Measurements from ENCODE around the gene MCHR1. TPM values are rescaled to one million over a fixed set of nuclear protein-coding genes. Genes with fewer than 3 reads are reported as not detected.
A peak's percentile ranks its signal among the peaks of the same experiment; 100 is the strongest.
"Not testable (repeated sequence)": the region's sequence is repeated elsewhere in the genome, so short reads cannot be mapped to it uniquely, and the experiment has no call there.

MCHR1 gene
- total and polyA plus RNA-seq, 9 donors, result 1.4 to 18.1 (median 3.3) TPM

DNA sequence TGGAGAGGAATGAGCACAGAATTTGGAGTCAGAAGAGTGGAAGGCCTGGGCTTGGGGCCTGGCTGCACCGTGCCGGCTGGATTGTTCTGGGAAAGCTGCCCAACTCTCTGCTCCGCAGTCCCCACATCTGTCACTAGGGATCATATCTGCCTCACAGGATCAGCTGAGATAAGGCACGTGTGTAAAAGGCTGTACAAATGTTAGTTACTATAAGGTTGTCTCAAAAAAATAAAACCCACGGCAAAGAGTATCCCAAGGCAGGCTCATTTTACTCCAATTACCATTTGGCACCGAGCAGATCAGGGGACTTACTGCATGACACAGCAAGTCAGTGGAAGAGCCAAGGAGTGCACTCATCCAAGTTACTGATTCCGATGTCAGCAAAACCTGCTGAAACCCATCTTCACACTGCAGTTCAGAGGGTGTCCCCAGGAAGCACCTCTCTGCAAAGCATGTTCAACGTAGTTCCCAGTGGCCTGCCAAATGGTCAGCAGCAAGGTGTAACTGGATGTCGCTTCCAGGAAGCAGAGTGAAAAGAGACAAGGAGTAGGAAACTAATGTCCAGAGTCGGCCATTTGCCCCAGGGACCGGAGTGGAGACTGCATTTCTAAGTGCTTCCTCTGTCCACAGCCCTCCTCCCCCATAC, 24.6 kb upstream of the MCHR1 start:
- Histone ChIP-seq H3K4me3 (no peak overlapping the region), H3K27ac (peak overlapping the region; percentile 73 to 97), H3K4me1 (ENCODE audit: insufficient read depth) (peaks cover 6% of the 10 kb centered on the region), H3K9me3 (no peaks in the 10 kb centered on the region), H3K27me3 (no peaks in the 10 kb centered on the region), H3K36me3 (no peaks in the 10 kb centered on the region)
- DNase-seq, result peak in 2 of 5 donors; percentile 55 to 56
- no peak for TF ChIP-seq EP300 (IDR thresholded peaks at IDR 0.05)
- TF ChIP-seq, protein P1, sequence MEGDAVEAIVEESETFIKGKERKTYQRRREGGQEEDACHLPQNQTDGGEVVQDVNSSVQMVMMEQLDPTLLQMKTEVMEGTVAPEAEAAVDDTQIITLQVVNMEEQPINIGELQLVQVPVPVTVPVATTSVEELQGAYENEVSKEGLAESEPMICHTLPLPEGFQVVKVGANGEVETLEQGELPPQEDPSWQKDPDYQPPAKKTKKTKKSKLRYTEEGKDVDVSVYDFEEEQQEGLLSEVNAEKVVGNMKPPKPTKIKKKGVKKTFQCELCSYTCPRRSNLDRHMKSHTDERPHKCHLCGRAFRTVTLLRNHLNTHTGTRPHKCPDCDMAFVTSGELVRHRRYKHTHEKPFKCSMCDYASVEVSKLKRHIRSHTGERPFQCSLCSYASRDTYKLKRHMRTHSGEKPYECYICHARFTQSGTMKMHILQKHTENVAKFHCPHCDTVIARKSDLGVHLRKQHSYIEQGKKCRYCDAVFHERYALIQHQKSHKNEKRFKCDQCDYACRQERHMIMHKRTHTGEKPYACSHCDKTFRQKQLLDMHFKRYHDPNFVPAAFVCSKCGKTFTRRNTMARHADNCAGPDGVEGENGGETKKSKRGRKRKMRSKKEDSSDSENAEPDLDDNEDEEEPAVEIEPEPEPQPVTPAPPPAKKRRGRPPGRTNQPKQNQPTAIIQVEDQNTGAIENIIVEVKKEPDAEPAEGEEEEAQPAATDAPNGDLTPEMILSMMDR (IDR thresholded peaks at IDR 0.05), result peak in 1 of 3 donors; percentile 15
- intact Hi-C loops (cut with DNase I), result no loop called here
- 20 to 23% (median 21%) methylated on average over 11 of the region's 11 CpGs for WGBS, 3 donors

DNA sequence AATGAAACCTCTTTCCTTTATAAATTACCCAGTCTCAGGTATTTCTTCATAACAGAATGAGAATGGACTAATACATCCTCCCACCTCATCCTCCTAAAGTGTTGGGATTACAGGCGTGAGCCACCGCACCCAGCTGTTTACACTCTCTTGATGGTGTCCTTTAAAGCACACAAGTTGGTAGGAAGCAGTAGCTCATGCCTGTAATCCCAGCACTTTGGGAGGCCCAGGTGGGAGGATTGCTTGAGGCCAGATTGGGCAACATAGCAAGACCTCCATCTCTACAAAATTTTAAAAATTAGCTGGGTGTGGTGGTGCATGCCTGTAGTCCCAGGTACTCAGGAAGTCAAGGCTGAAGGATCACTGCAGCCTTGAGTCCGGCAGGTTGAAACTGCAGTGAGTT, 23.3 kb upstream of the MCHR1 start:
- peak in 1 of 5 donors; percentile 19 for DNase-seq
- 96 to 97% (median 97%) methylated on average over 3 of the region's 3 CpGs for WGBS, 3 donors
- H3K4me3 ChIP-seq; H3K4me1 ChIP-seq (ENCODE audit: insufficient read depth); H3K9me3 ChIP-seq; H3K27me3 ChIP-seq; H3K27ac ChIP-seq; H3K36me3 ChIP-seq; intact Hi-C loops (cut with DNase I): not testable (repeated sequence)

DNA sequence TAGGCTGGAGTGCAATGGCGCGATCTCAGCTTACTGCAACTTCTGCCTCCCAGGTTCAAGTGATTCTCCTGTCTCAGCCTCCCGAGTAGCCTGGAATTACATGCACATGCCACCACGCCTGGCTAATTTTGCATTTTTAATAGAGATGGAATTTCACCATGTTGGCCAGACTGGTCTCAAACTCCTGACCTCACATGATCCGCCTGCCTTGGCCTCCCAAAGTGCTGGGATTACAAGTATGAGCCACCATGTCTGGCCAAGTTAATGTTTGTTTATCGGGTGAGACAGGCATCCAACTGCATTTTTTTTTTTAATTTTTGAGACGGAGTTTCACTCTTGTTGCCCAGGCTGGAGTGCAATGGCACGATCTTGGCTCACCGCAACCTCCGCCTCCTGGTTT, 22.6 kb upstream of the MCHR1 start:
- H3K4me3 ChIP-seq; DNase-seq; H3K9me3 ChIP-seq; intact Hi-C loops (cut with DNase I); H3K36me3 ChIP-seq; H3K4me1 ChIP-seq (ENCODE audit: insufficient read depth); H3K27ac ChIP-seq; H3K27me3 ChIP-seq: not testable (repeated sequence)
- 94 to 98% (median 95%) methylated on average over 10 of the region's 10 CpGs for WGBS, 3 donors

DNA sequence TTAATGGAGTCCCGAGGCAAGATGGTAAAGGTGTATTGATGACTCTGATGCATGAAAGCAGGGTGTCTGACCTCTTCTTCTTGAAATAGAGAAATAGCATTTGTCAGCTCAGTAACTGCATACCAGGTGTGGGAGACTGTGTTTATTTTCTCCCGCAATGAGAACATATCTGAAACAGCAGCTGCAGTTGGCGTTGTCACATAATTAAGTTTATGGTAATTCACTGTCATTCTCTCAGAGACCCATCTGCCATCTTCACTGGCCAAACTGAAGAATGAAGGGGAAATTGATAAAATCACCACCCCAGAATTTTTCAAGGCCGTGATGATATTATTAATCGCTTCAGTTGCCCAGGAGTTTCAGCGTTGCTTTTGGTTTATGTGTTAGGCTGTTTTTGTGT, 20.1 kb upstream of the MCHR1 start:
- Histone ChIP-seq H3K4me3 (no peak overlapping the region), H3K4me1 (ENCODE audit: insufficient read depth) (peaks cover 2% of the 10 kb centered on the region), H3K9me3 (no peaks in the 10 kb centered on the region), H3K27me3 (no peaks in the 10 kb centered on the region), H3K27ac (no peak overlapping the region), H3K36me3 (no peaks in the 10 kb centered on the region)
- no peak for DNase-seq
- TF ChIP-seq, protein P1 (IDR thresholded peaks at IDR 0.05), result no peak
- TF ChIP-seq EP300 (IDR thresholded peaks at IDR 0.05), result no peak
- no peak for TF ChIP-seq POLR2A (IDR thresholded peaks at IDR 0.05)
- intact Hi-C loops (cut with DNase I), result no loop called here
- WGBS, 3 donors, result 36 to 56% (median 44%) methylated on average over 6 of the region's 6 CpGs

DNA sequence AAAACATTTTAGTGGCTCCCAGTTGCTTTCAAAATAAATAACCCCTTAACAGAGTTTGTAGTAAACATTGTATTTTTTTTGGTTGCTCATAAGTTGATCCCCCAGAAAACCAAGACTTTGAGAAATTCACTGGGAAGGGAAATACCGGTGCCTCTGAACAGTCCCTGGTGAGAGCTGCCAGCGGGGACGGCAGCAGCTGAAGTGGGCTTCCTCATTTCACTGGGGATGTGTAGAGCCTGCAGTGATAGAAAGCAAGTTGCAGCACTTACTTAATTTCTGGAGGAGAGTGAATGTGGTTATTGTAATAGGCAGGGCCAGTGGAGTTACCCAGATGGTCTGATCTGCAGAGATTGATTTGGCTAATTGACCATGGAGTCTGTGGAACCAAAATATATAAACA, 18.6 kb upstream of the MCHR1 start:
- 88 to 96% (median 92%) methylated on average over 3 of the region's 3 CpGs for WGBS, 3 donors
- H3K9me3 ChIP-seq, result no peaks in the 10 kb centered on the region
- H3K4me1 ChIP-seq (ENCODE audit: insufficient read depth), result no peaks in the 10 kb centered on the region
- no peaks in the 10 kb centered on the region for H3K36me3 ChIP-seq
- no peak overlapping the region for H3K4me3 ChIP-seq
- H3K27me3 ChIP-seq, result no peaks in the 10 kb centered on the region
- no peak for DNase-seq
- H3K27ac ChIP-seq, result no peak overlapping the region
- intact Hi-C loops (cut with DNase I), result no loop called here
- no peak for TF ChIP-seq EP300 (IDR thresholded peaks at IDR 0.05)
- no peak for TF ChIP-seq POLR2A (IDR thresholded peaks at IDR 0.05)

DNA sequence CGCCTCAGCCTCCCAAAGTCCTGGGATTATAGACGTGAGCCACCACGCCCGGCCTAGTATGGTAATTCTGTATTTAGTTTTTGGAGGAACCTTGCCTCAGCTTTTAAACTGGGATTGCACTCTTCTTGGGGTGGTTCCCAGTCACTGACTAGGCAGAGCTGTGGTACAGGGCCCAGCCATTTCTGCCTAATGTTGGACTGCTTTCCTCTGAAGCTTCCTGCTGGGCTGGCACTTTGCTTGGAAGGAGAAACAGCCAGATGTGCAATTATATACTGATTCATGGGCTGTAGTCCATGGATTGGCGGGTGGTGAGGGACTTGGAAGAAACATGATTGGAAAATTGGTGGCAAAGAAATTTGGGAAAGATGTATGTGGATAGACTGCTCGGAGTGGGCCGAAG, 17.6 kb upstream of the MCHR1 start:
- H3K9me3 ChIP-seq, result no peaks in the 10 kb centered on the region
- peaks cover 4% of the 10 kb centered on the region for H3K4me1 ChIP-seq (ENCODE audit: insufficient read depth)
- 89 to 95% (median 95%) methylated on average over 7 of the region's 7 CpGs for WGBS, 3 donors
- H3K27ac ChIP-seq, result no peak overlapping the region
- intact Hi-C loops (cut with DNase I), result no loop called here
- TF ChIP-seq, protein P1 (IDR thresholded peaks at IDR 0.05), result no peak
- TF ChIP-seq POLR2A (IDR thresholded peaks at IDR 0.05), result no peak
- TF ChIP-seq EP300 (IDR thresholded peaks at IDR 0.05), result no peak
- no peak overlapping the region for H3K4me3 ChIP-seq
- no peak for DNase-seq
- no peaks in the 10 kb centered on the region for H3K36me3 ChIP-seq
- H3K27me3 ChIP-seq, result no peaks in the 10 kb centered on the region

Measured in ovary (tissue), 9 donors.